PC-9 (cell line): Measurements from ENCODE around the gene YES1. TPM values are rescaled to one million over a fixed set of nuclear protein-coding genes. Genes with fewer than 3 reads are reported as not detected.

Experiments
- BruUV-seq: library from RNA; stranded (reverse); fragments of 400-500 nt; replicated peaks from 2 replicates; lab custom pipeline; 2021; lab: Mats Ljungman, UMichigan
- CTCF ChIA-PET: fragments of 300-600 bp; sonication (Branson Sonifier 250); formaldehyde crosslinking; loops from one replicate; lab custom pipeline; 2022; ENCODE audit warnings: antibody characterized with exemption; lab: Charles Lee
- POLR2A ChIA-PET: fragments of 300-600 bp; sonication (Branson Sonifier 250); formaldehyde crosslinking; loops from one replicate; lab custom pipeline; 2022; ENCODE audit warnings: antibody characterized with exemption; ENCODE audit not compliant: unreplicated experiment; lab: Charles Lee
- DNase-seq, 2 experiments: peaks; one replicate each; pipeline versions ENCODE4 v3.0.0 to v3.0.0-alpha.2; 2015 to 2022; ENCODE audit warnings: mixed read lengths in 1 of 2
- H2AFZ ChIP-seq: fragments of 200-600 bp; sonication (generic); 2 replicates; pipeline ENCODE4 v1.8.1; 2017; ENCODE audit warnings: antibody characterized with exemption
- H3F3A ChIP-seq: fragments of 200-600 bp; sonication (generic); 2 replicates; pipeline ENCODE4 v1.8.1; 2017; ENCODE audit warnings: antibody characterized with exemption, mild to moderate bottlenecking, low read depth; ENCODE audit not compliant: insufficient read depth
- H3K27ac ChIP-seq: fragments of 200-600 bp; sonication (generic); 2 replicates; pipeline ENCODE4 v1.6.1; 2016; ENCODE audit warnings: mixed run types
- H3K27me3 ChIP-seq: fragments of 200-600 bp; sonication (generic); 2 replicates; pipeline ENCODE4 v1.6.1; 2016; ENCODE audit warnings: low read depth, mixed run types; ENCODE audit not compliant: insufficient read depth
- H3K36me3 ChIP-seq: fragments of 200-600 bp; sonication (generic); 2 replicates; pipeline ENCODE4 v1.6.1; 2016; ENCODE audit warnings: low read depth, mixed run types
- H3K4me1 ChIP-seq: fragments of 200-600 bp; sonication (generic); replicated peaks from 2 replicates; pipeline ENCODE4 v1.6.1; 2016; ENCODE audit warnings: mixed run types; ENCODE audit not compliant: insufficient read depth
- H3K4me2 ChIP-seq: fragments of 200-600 bp; sonication (generic); 2 replicates; pipeline ENCODE4 v1.6.1; 2017; ENCODE audit warnings: mixed run types
- H3K4me3 ChIP-seq: fragments of 200-600 bp; sonication (generic); 2 replicates; pipeline ENCODE4 v1.6.1; 2016; ENCODE audit warnings: mixed run types
- H3K79me2 ChIP-seq: fragments of 200-600 bp; sonication (generic); 2 replicates; pipeline ENCODE4 v1.6.1; 2017; ENCODE audit warnings: low read depth, mixed run types
- H3K9me2 ChIP-seq: fragments of 200-600 bp; sonication (generic); 2 replicates; pipeline ENCODE4 v1.8.1; 2017; ENCODE audit warnings: mild to moderate bottlenecking; ENCODE audit not compliant: insufficient read depth
- H3K9me3 ChIP-seq: fragments of 200-600 bp; sonication (generic); 2 replicates; pipeline ENCODE4 v1.8.1; 2016; ENCODE audit warnings: low read depth; ENCODE audit not compliant: insufficient read depth
- H4K20me1 ChIP-seq: fragments of 200-600 bp; sonication (generic); 2 replicates; pipeline ENCODE4 v1.8.1; 2017; ENCODE audit not compliant: insufficient read depth
- EZH2 ChIP-seq: fragments of 200-600 bp; sonication (generic); IDR thresholded peaks from 2 replicates; pipeline ENCODE4 v1.8.0; 2017; ENCODE audit warnings: antibody characterized with exemption, low read depth
- intact Hi-C: fragments of 100-400 bp; cut with micrococcal nuclease; formaldehyde crosslinking; loops from one replicate; pipeline ENCODE4 v1.10.0; 2022; ENCODE audit not compliant: unreplicated experiment
- total RNA-seq: library from RNA; stranded (reverse); gene quantifications from 2 replicates; pipeline ENCODE4 v1.2.3, GENCODE V29; 2021
- TF ChIP-seq, protein P1 (sequence below): fragments of 200-600 bp; sonication (generic); conservative IDR thresholded peaks from 2 replicates; pipeline ENCODE4 v1.6.1; 2017; ENCODE audit warnings: mixed run types, antibody characterized with exemption, mild to moderate bottlenecking, moderate library complexity

The YES1 gene
- total RNA-seq, 1 experiment from 2014 or later = 111 TPM

- ChIA-PET CTCF (no interaction called here), POLR2A (no interaction called here)
- Histone ChIP-seq H3K9me2 (no peaks in the 10 kb centered on the region), H2AFZ (no peak overlapping the region), H4K20me1 (no peaks in the 10 kb centered on the region), H3K9me3 (no peaks in the 10 kb centered on the region), H3K4me3 (no peak overlapping the region), H3F3A (no peaks in the 10 kb centered on the region; the same call in 1 of the 2 replicates), H3K27me3 (no peaks in the 10 kb centered on the region), H3K27ac (no peak overlapping the region), H3K4me1 (no peaks in the 10 kb centered on the region), H3K4me2 (no peak overlapping the region), H3K79me2 (no peaks in the 10 kb centered on the region), H3K36me3 (no peaks in the 10 kb centered on the region)
- TF ChIP-seq, protein P1, sequence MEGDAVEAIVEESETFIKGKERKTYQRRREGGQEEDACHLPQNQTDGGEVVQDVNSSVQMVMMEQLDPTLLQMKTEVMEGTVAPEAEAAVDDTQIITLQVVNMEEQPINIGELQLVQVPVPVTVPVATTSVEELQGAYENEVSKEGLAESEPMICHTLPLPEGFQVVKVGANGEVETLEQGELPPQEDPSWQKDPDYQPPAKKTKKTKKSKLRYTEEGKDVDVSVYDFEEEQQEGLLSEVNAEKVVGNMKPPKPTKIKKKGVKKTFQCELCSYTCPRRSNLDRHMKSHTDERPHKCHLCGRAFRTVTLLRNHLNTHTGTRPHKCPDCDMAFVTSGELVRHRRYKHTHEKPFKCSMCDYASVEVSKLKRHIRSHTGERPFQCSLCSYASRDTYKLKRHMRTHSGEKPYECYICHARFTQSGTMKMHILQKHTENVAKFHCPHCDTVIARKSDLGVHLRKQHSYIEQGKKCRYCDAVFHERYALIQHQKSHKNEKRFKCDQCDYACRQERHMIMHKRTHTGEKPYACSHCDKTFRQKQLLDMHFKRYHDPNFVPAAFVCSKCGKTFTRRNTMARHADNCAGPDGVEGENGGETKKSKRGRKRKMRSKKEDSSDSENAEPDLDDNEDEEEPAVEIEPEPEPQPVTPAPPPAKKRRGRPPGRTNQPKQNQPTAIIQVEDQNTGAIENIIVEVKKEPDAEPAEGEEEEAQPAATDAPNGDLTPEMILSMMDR = no peak
- TF ChIP-seq EZH2 = no peak
- intact Hi-C loops = no loop called here
- no TSS peak for BruUV-seq
- no peak for DNase-seq
These were observed 38.9 kb upstream of the YES1 start for GRCh38 chr18:850960-851359.

GRCh38 chr18:849021-849420 is 37.0 kb upstream of the YES1 start:
- no peak for DNase-seq
- Histone ChIP-seq H3K4me1 (peaks cover 13% of the 10 kb centered on the region), H2AFZ (no peak overlapping the region), H3F3A (peaks cover 17% of the 10 kb centered on the region; the same call in 1 of the 2 replicates), H3K27ac (no peak overlapping the region), H3K36me3 (no peaks in the 10 kb centered on the region), H3K27me3 (no peaks in the 10 kb centered on the region), H3K9me3 (no peaks in the 10 kb centered on the region; the same call in 1 of the 2 replicates), H3K4me2 (no peak overlapping the region), H4K20me1 (no peaks in the 10 kb centered on the region), H3K4me3 (no peak overlapping the region), H3K79me2 (no peaks in the 10 kb centered on the region), H3K9me2 (no peaks in the 10 kb centered on the region)
- TF ChIP-seq, protein P1 = no peak
- no peak for TF ChIP-seq EZH2
- intact Hi-C loops = no loop called here
- POLR2A ChIA-PET = no interaction called here
- no TSS peak for BruUV-seq
- CTCF ChIA-PET = no interaction called here

DNA sequence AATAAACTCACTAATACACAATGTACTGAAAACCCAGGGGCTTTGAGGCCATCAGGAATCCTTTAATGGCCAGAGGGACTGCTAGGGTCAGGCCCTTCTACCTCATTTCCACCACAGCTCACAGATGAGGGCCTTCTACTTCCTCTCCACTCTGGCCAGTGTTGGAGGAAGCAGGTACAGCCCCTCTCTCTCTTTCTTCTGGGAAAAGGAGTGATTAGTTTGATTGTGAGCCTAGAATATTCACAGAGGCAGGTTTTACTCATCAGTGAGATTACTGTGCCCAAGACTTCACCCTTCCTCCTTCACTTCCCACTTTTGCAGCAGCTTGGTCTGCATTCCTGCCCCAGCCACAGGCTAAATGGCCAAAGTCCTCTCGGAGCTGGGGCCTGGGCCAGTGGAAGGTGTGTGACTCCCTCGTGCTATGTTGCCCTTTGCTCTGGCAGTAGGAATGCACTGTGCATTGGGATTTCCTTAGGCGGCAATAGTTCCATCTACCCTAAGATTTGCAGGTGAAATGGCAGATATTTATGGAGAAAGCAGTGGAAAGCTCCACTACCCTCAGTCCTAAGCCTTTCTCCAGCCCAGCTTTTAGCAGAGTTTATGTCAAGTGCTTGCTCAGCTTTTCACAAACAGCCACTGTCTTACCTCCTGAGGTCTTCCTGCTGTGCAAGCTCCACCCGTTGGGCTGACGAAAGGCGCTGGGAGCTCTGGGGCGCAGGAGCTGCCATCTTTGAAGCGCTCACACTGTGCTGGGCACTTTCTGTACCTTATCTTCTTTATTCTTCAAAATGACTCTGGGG is 36.2 kb upstream of the YES1 start:
- TF ChIP-seq EZH2 = no peak
- TF ChIP-seq, protein P1 = no peak
- POLR2A ChIA-PET = no interaction called here
- CTCF ChIA-PET = no interaction called here
- no peak overlapping the region for H3K4me3 ChIP-seq
- H3K4me1 ChIP-seq = peaks cover 13% of the 10 kb centered on the region
- H3K27me3 ChIP-seq = no peaks in the 10 kb centered on the region
- no peaks in the 10 kb centered on the region for H3K36me3 ChIP-seq
- H3K9me2 ChIP-seq = no peaks in the 10 kb centered on the region
- DNase-seq = no peak
- no peak overlapping the region for H2AFZ ChIP-seq
- H3F3A ChIP-seq = peaks cover 17% of the 10 kb centered on the region; the same call in 1 of the 2 replicates
- no peaks in the 10 kb centered on the region; the same call in 1 of the 2 replicates for H3K9me3 ChIP-seq
- no peak overlapping the region for H3K27ac ChIP-seq
- BruUV-seq = no TSS peak
- no peak overlapping the region for H3K4me2 ChIP-seq
- H4K20me1 ChIP-seq = no peaks in the 10 kb centered on the region
- no peaks in the 10 kb centered on the region for H3K79me2 ChIP-seq
- intact Hi-C loops = no loop called here
